GM06990 (cell line): ENCODE measurements around the gene UBA52.

Source experiments
- DNase-seq: peaks from one replicate; pipeline ENCODE4 v3.0.0-alpha.2; 2011; ENCODE audit not compliant: insufficient read length; ENCODE audit errors: extremely low read depth
- H3K27me3 ChIP-seq: replicated peaks from 2 replicates; pipeline ENCODE4 v1.6.0; 2011; ENCODE audit warnings: low read length; ENCODE audit not compliant: control insufficient read depth, insufficient read depth
- H3K36me3 ChIP-seq: 2 replicates; pipeline ENCODE4 v1.5.1; 2011; ENCODE audit warnings: low read length; ENCODE audit not compliant: control insufficient read depth, insufficient read depth
- H3K4me3 ChIP-seq: replicated peaks from 2 replicates; pipeline ENCODE4 v1.5.1; 2011; ENCODE audit warnings: low read depth, mild to moderate bottlenecking, control low read depth, low read length
- TF ChIP-seq, protein P1 (sequence below): IDR thresholded peaks from 2 replicates; pipeline ENCODE4 v1.5.1; 2011; ENCODE audit warnings: low read length, control low read depth, mild to moderate bottlenecking, inconsistent platforms; ENCODE audit not compliant: insufficient read depth, poor library complexity, severe bottlenecking

The UBA52 gene

DNA sequence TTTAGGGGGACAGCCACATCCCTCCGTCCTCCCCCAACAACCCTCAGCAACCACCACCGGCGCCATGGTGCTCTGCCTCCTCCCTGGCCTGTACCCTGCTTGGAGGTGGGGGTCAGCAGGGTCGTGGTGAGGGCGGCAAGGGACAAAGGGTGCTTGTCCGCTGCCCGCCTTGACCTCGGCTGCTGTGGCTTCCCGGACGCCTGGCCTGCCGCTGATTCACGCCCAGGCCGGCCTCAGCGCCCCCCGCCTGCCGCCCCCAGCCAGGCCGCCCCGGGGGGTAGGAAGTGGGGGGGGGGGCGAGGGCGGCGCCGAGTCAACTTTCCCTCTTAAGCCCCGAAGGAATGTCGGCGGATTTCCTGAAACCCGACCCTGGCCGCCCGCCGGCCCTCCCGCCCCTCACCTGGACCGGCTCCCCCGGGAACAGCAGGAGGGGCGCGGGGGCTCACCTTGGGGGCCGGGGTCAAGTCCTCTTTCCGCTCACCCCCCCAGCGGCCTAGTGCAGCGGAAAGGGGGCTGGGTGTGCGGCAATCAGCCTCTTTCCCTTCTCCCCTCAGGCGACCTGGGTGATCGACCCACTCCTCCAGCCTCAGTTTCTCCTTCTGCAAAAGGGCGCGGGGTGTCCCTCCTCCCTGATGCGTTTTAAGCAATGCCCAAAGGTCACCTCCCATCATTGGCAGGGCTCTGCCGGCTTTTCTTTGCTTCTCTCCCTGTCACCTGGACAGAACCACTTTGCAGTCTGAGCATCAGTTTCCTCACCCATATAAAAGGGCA lies 39.1 kb downstream of the UBA52 start:
- no peak overlapping the region for H3K4me3 ChIP-seq
- DNase-seq = no peak
- TF ChIP-seq, protein P1, sequence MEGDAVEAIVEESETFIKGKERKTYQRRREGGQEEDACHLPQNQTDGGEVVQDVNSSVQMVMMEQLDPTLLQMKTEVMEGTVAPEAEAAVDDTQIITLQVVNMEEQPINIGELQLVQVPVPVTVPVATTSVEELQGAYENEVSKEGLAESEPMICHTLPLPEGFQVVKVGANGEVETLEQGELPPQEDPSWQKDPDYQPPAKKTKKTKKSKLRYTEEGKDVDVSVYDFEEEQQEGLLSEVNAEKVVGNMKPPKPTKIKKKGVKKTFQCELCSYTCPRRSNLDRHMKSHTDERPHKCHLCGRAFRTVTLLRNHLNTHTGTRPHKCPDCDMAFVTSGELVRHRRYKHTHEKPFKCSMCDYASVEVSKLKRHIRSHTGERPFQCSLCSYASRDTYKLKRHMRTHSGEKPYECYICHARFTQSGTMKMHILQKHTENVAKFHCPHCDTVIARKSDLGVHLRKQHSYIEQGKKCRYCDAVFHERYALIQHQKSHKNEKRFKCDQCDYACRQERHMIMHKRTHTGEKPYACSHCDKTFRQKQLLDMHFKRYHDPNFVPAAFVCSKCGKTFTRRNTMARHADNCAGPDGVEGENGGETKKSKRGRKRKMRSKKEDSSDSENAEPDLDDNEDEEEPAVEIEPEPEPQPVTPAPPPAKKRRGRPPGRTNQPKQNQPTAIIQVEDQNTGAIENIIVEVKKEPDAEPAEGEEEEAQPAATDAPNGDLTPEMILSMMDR = no peak
- H3K36me3 ChIP-seq = no peaks in the 10 kb centered on the region
- H3K27me3 ChIP-seq = peaks cover 12% of the 10 kb centered on the region

DNA sequence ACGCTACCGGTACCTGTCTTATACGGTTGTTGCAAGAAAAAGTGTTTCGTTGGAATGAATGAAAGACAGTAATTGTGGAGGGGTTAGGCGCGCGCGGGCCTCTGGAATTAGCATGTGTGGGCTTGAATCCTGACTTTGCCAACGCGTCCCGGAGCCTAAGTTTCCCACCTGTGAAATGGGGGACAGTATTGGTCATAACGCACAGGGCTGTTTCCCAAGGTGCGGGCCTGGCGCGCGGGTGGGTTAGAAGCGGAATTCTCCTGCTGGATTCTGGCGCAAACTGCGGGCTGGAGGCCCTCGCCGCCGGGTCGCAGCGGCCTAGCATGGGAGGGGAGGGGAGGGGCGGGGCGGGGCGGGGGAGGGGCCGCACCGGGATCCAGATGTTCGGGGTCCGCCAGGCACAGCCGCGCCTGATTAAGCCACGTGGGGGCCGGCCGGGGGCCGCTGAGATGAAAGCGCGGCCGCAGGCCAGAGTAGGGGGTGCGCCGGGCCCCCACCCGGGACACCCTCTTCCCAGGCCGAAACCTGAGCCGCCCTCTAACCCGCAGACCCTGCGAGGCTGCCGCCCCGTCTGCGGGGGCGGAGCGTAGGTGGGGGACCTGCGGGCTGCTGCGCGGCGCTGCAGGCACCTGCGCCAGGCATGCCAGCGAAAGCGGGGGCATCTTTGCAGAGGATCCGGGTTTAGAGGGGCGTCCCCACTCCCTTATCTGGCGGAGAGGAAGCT lies 39.8 kb downstream of the UBA52 start:
- peaks cover 12% of the 10 kb centered on the region for H3K27me3 ChIP-seq
- H3K36me3 ChIP-seq = no peaks in the 10 kb centered on the region
- DNase-seq = no peak
- no peak overlapping the region for H3K4me3 ChIP-seq
- TF ChIP-seq, protein P1 = no peak

DNA sequence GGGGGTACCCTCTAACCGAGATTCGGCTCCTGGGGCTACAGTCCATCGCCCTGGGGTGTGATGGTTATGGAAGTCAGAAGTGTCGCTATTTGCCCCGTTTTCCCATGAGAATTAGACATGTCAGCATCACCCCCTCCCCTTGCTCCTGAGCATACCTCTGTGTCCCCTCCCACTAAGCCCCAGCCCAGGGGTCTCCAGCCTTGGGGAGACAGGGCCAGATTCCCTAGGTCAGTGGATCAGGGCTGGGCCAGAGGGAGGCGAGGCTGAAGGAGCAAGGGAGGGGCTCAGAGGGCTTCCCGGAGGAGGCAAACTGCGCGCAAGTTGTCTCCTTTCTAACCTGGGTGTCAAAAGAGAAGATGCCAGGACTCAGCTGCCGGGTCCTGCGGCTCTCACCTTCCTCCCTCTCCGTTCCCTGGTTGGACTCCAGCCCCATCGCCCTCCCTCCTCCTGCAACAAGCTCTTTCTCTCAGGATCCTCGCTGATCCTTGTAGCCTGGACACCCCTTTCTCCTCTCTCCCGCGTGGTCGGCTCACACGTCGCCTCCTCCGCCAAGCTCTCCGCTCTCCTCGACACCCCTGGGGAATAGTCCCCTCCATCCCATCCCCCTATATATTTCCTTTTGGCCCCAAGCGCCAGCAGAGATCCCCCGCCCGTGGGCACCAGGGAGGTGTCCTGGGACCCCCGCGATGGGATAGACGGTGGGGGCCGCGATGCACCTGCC lies 40.6 kb downstream of the UBA52 start:
- DNase-seq = no peak
- Histone ChIP-seq H3K36me3 (no peaks in the 10 kb centered on the region), H3K27me3 (peaks cover 12% of the 10 kb centered on the region), H3K4me3 (0 out of 2 replicates have a peak overlapping the region, but pooled peaks have one; percentile 6)
- TF ChIP-seq, protein P1 = no peak

DNA sequence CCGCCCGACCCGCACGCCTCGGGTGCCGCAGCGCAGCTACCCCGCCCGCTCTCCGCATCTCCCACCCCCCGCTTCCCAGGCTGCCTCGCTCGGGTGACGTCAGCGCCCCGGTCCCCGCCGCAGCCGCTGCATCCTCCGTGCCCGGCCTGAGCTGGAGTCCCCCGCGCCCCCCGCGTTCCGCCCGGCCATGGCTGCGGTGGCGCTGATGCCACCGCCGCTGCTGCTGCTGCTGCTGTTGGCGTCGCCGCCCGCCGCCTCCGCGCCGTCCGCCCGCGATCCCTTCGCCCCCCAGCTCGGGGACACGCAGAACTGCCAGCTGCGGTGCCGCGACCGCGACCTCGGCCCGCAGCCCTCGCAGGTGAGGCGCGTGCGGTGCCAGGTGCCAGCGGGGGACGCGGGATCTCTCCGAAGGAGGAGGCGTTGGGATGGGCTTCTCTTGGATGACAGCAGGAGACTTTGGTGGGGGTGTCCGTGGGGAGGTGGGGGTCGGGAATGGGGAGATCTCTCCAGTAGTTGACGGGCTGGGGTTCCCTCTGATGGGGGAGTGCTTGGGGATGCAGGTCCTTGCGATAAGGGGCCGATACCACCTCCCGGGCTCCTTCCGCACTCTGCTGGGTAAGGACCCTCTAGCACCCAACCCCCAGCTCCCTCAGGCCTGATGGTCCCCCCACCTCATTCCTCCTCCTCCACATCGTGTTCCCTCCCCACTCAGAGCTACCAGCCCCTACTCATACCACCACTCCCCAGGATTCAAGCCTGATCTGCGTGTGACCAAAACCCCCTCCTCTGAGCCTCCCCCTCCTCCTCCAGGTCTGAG lies 41.3 kb downstream of the UBA52 start, which contains the start of gene TMEM59L:
TSS of gene TMEM59L (plus strand) at position 99 of the 817 bp plus-strand sequence. CDS start at position 188, 89 bp downstream.
- Histone ChIP-seq H3K36me3 (no peaks in the 10 kb centered on the region), H3K4me3 (0 out of 2 replicates have a peak within 1 kb of the TSS, but pooled peaks have one; percentile 6), H3K27me3 (peaks cover 12% of the 10 kb centered on the region)
- no peak for DNase-seq
- TF ChIP-seq, protein P1 = no peak

DNA sequence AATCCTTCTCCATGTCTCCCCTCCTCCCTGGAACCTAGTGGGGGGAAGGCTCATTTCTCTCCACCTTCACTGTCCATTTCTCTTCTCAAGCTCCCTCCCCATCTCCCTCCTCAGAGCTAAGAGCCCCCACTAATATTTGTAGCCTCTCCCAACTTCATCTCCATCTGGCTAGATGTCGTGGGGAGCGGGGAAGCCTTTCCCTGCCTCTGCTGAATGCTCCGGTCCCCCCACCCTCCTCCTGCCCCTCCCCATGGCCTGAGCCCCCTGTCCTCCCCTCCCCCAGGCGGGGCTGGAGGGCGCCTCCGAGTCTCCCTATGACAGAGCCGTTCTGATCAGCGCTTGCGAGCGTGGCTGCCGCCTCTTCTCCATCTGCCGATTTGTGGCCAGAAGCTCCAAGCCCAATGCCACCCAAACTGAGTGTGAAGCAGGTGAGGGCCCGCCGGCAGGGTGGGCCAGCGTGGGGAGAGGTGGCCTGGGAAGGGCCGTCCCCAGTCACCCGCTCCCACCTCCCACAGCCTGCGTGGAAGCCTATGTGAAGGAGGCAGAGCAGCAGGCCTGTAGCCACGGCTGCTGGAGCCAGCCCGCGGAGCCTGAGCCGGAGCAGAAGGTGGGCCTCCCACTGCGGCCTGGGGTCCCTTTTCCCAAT lies 42.1 kb downstream of the UBA52 start:
- Histone ChIP-seq H3K27me3 (peaks cover 8% of the 10 kb centered on the region), H3K36me3 (no peaks in the 10 kb centered on the region), H3K4me3 (no peak overlapping the region)
- TF ChIP-seq, protein P1 = no peak
- DNase-seq = no peak
